Measurements from ENCODE around the gene MICOS13. TPM values are rescaled to one million over a fixed set of nuclear protein-coding genes. Genes with fewer than 3 reads are reported as not detected.
A peak's percentile ranks its signal among the peaks of the same experiment; 100 is the strongest.

The MICOS13 gene, protein sequence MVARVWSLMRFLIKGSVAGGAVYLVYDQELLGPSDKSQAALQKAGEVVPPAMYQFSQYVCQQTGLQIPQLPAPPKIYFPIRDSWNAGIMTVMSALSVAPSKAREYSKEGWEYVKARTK
- 10 to 100 TPM; 29.7 to 60.6 (median 50.7) TPM for total RNA-seq

DNA sequence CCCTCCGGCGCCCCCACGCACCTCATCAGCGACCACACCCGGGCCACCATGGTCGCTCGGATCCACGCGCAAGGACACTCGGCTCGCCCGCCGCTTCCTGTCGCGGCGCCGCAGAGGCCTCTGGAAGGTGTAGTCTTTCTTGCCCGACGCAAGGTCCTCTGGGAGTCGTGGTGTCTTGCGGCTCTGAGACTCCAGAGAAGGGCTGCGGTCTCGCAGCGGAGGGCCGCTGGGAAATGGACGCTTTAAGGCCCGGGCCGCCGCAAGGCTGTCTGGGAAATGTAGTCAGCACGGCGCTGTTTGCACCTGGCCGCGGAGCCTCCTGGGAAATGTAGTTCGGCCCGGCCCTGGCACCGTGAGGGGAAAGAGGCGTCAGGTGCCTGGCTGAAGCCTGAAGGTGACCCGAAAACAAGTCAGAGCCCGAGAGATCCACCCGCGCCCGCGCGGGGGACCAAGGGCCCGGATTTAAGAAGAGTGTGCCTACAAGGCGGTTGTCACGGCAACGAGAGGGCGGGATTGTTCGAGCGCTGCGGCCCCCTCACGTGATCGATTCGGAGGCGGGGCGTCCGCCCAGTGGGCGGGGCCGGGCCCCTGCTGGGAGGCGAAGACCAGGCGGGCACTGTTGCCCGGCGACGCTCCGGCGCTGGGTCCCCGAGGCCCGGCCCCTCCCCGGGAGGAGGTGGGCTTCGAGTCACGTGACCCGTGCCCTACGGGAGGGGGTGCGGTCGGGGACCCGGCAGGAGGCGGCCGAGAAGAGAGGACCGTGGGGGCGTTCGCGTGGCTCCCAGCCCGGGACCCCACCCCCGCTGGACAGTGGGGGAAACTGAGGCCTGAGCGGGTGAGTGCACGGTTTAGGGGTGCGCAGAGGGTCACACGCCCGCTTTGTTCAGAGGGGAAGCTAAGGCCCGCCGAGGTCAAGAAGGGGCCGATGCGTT, at the start of gene MICOS13, which contains the start of gene HSD11B1L:
MICOS13 (minus strand) TSS at position 80 of the 932 bp plus-strand sequence; CDS start at position 50, 30 bp downstream.
HSD11B1L (plus strand) TSS at position 591 of the 932 bp plus-strand sequence. CDS start 3,806 bp downstream, outside the sequence.
- peak; percentile 98 for ATAC-seq
- H3K27ac ChIP-seq = peak within 1 kb of the TSS; percentile 76 to 98 (median 94)
- H3K27me3 ChIP-seq = no peaks in the 10 kb centered on the region
- 8% methylated on average over 5 of the region's 94 CpGs; no CpG with 5 or more reads in 1 of the 2 donors for WGBS, 2 donors (ENCODE audit: low coverage in 1 of 2)
- no peaks in the 10 kb centered on the region for H3K9me3 ChIP-seq
- H3K4me1 ChIP-seq = peaks cover 0 to 31% (median 14%) of the 10 kb centered on the region in 3 donors
- TF ChIP-seq, protein P1, sequence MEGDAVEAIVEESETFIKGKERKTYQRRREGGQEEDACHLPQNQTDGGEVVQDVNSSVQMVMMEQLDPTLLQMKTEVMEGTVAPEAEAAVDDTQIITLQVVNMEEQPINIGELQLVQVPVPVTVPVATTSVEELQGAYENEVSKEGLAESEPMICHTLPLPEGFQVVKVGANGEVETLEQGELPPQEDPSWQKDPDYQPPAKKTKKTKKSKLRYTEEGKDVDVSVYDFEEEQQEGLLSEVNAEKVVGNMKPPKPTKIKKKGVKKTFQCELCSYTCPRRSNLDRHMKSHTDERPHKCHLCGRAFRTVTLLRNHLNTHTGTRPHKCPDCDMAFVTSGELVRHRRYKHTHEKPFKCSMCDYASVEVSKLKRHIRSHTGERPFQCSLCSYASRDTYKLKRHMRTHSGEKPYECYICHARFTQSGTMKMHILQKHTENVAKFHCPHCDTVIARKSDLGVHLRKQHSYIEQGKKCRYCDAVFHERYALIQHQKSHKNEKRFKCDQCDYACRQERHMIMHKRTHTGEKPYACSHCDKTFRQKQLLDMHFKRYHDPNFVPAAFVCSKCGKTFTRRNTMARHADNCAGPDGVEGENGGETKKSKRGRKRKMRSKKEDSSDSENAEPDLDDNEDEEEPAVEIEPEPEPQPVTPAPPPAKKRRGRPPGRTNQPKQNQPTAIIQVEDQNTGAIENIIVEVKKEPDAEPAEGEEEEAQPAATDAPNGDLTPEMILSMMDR (IDR thresholded peaks at IDR 0.05) = no peak
- TF ChIP-seq POLR2AphosphoS5 (IDR thresholded peaks at IDR 0.05) (no peak), EP300 (IDR thresholded peaks at IDR 0.05) (no peak), POLR2A (IDR thresholded peaks at IDR 0.05) (no peak)
- H3K36me3 ChIP-seq = peaks cover 0 to 19% of the 10 kb centered on the region in 2 donors
- peak within 1 kb of the TSS; percentile 74 to 79 for H3K4me3 ChIP-seq

DNA sequence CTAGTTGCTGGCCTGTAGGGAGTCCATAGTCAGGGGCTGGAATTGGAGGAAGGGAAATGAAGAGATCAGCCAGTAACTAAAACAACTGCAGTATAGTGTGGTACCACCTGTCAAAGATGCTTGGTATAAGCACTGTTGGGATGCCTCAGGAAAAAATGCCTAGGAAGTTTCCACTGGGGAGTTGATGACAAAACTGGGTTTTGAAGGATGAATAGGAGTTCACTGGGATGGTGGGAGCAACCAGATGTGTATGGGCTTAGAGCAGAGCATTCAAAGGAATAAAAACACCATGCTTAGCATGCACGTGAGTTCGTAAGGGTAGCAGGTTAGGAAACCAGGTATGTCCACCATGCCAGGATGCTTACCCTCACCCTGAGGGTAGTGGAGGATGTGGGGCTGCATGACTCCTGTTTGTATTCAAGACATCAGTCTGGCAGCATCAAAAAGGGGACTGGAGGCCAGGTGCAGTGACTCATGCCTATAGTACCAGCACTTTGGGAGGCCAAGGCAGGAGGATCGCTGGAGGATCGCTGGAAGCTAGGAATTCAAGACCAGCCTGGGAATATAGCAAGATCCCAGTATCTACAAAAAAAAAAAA, 47.2 kb upstream of the MICOS13 start:
- Histone ChIP-seq H3K9me3 (peaks cover 0 to 20% (median 0%) of the 10 kb centered on the region in 3 donors), H3K36me3 (no peaks in the 10 kb centered on the region), H3K4me3 (no peak overlapping the region), H3K4me1 (no peaks in the 10 kb centered on the region), H3K27me3 (peaks cover 4% of the 10 kb centered on the region), H3K27ac (no peak overlapping the region)
- TF ChIP-seq, protein P1 (IDR thresholded peaks at IDR 0.05) = no peak
- TF ChIP-seq POLR2A (IDR thresholded peaks at IDR 0.05) (no peak), POLR2AphosphoS5 (IDR thresholded peaks at IDR 0.05) (no peak), EP300 (IDR thresholded peaks at IDR 0.05) (no peak)
- WGBS, 2 donors (ENCODE audit: low coverage in 1 of 2) = 85 to 100% methylated on average over 1 to 4 of the region's 4 CpGs
- ATAC-seq = no peak

DNA sequence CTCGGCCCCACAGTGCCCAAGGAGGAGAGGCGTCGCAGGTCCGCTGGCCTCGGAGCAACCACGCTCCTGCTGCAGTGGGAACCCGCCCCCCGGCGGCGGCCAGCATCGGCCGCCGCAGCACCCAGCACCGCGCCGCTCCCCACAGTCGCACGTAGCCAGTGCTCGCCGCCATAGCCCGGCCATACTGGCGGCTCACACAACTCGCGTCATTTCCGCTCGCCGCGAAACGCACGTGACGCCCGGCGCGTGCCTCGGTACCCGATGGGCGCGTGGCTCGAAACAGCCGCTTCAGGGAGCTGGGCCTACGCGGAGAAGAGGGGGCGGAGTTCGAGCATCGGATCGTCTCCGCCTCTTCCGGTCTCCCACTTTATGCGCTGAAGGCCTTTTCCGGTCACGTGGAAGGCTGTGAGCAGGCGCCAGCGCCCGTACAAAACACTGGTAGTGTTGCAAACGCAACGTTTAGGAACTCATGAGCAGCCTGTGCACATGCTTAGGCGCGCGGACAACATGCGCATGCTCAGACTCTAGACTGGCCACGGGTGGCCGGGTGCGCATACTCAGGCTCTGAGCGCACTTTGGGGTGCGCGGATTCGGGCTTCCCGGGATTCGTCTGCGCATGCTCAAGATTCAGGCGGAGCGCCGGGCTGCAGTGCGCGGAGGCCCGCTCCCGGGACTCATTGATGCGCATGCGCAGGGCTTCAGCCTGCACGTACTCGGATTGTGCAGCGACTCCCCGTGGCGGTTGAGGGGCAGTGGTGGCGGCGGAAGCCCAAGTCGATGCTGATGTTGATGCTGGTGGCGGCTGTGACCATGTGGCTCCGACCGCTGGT, 39.9 kb upstream of the MICOS13 start, which contains the start of the genes CATSPERD and LONP1:
CATSPERD (plus strand) TSS at position 677 of the 830 bp plus-strand sequence; CDS start at position 778, 101 bp downstream.
LONP1 (minus strand) TSS at position 186 of the 830 bp plus-strand sequence; CDS start at position 172, 14 bp downstream.
- peak within 1 kb of the TSS; percentile 90 to 99 for H3K4me3 ChIP-seq
- H3K36me3 ChIP-seq = peaks cover 0 to 8% of the 10 kb centered on the region in 2 donors
- H3K9me3 ChIP-seq = no peaks in the 10 kb centered on the region
- peak; percentile 98 for ATAC-seq
- H3K27ac ChIP-seq = peak within 1 kb of the TSS; percentile 94 to 99 (median 96)
- H3K27me3 ChIP-seq = no peaks in the 10 kb centered on the region
- H3K4me1 ChIP-seq = peaks cover 0 to 42% (median 15%) of the 10 kb centered on the region in 3 donors
- TF ChIP-seq, protein P1 (IDR thresholded peaks at IDR 0.05) = peak in 3 of 4 experiments; percentile 97 to 99 (median 98)
- TF ChIP-seq EP300 (IDR thresholded peaks at IDR 0.05) (no peak), POLR2AphosphoS5 (IDR thresholded peaks at IDR 0.05) (peak; percentile 96), POLR2A (IDR thresholded peaks at IDR 0.05) (peak; percentile 84 to 87)
- WGBS, 2 donors (ENCODE audit: low coverage in 1 of 2) = 0% methylated on average over 1 to 10 of the region's 90 CpGs

DNA sequence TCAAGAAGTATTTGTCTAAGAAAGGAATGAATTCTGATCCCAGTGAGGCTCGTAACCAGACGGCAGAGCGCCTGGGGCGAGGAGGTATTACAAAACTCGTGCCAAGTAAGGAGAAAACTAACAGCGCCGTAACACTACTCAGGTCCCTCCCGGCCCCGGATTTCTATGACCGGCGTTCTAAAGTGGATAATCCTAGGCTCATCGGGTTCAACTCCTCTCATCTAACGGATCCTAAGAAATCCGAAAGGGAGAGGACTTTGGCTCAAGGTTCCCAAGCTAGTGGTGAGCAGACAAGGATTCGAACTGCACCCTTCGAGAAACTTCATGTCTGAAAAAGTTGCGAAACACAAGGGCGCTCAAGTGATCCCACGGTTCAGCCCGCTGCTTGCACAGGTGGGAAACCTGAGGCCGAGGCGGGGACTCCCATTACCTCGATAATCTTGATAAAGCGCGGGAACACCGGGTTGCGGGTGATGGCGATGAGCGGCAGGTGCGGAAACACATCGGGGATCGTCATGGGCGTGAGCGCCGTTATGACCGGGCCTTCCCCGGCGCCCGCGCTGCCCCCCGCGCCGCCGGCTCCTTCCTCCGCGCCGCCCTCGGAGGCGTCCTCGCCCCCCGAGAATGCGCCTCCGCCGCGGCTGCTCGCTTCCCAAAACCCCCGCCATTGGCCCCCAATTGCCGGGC, 39.1 kb upstream of the MICOS13 start:
- TF ChIP-seq, protein P1 (IDR thresholded peaks at IDR 0.05) = peak in 2 of 4 experiments; percentile 9 to 20
- TF ChIP-seq POLR2A (IDR thresholded peaks at IDR 0.05) = no peak
- H3K4me1 ChIP-seq = peaks cover 0 to 42% (median 15%) of the 10 kb centered on the region in 3 donors
- 0% methylated on average over 14 to 16 of the region's 58 CpGs for WGBS, 2 donors (ENCODE audit: low coverage in 1 of 2)
- peaks cover 0 to 8% of the 10 kb centered on the region in 2 donors for H3K36me3 ChIP-seq
- H3K27ac ChIP-seq = peak overlapping the region; percentile 94 to 99 (median 96)
- peak overlapping the region; percentile 90 to 99 for H3K4me3 ChIP-seq
- no peaks in the 10 kb centered on the region for H3K9me3 ChIP-seq
- no peak for ATAC-seq
- no peaks in the 10 kb centered on the region for H3K27me3 ChIP-seq
